ENCODE results near the gene CSRNP2. TPM values are rescaled to one million over a fixed set of nuclear protein-coding genes. Genes with fewer than 3 reads are reported as not detected.

CSRNP2 gene
- total RNA-seq, 4 donors from 2014 or later, result 22.6 to 36.2 (median 31.1) TPM

DNA sequence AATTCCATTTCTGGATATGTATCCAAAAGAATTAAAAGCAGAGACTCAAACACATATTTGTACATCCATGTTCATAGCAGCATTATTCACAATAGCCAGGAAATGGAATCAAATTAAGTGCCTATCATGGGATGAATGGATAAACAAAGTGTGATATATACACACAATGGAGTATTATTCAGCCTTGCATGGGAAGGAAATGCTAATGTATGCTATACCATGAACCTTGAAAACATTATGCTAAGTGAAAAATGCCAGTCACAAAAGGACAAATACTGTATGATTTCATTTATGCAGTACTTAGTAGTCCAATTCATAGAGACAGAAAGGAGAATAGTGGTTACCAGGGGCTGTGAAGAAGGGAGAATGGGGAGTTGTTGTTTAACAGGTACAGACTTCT is 32.1 kb upstream of the CSRNP2 start:
- TF ChIP-seq EP300 (IDR thresholded peaks at IDR 0.05) (no peak), POLR2A (IDR thresholded peaks at IDR 0.05) (no peak)
- TF ChIP-seq, protein P1, sequence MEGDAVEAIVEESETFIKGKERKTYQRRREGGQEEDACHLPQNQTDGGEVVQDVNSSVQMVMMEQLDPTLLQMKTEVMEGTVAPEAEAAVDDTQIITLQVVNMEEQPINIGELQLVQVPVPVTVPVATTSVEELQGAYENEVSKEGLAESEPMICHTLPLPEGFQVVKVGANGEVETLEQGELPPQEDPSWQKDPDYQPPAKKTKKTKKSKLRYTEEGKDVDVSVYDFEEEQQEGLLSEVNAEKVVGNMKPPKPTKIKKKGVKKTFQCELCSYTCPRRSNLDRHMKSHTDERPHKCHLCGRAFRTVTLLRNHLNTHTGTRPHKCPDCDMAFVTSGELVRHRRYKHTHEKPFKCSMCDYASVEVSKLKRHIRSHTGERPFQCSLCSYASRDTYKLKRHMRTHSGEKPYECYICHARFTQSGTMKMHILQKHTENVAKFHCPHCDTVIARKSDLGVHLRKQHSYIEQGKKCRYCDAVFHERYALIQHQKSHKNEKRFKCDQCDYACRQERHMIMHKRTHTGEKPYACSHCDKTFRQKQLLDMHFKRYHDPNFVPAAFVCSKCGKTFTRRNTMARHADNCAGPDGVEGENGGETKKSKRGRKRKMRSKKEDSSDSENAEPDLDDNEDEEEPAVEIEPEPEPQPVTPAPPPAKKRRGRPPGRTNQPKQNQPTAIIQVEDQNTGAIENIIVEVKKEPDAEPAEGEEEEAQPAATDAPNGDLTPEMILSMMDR (IDR thresholded peaks at IDR 0.05), result no peak
- Histone ChIP-seq H3K9me3 (no peaks in the 10 kb centered on the region), H3K27ac (no peak overlapping the region), H3K27me3 (no peaks in the 10 kb centered on the region), H3K4me1 (peaks cover 0 to 9% (median 0%) of the 10 kb centered on the region in 4 donors), H3K4me3 (no peak overlapping the region), H3K36me3 (peaks cover 0 to 71% (median 0%) of the 10 kb centered on the region in 3 donors)
- DNase-seq (ENCODE audit: low spot score in 2 of 2), result no peak

DNA sequence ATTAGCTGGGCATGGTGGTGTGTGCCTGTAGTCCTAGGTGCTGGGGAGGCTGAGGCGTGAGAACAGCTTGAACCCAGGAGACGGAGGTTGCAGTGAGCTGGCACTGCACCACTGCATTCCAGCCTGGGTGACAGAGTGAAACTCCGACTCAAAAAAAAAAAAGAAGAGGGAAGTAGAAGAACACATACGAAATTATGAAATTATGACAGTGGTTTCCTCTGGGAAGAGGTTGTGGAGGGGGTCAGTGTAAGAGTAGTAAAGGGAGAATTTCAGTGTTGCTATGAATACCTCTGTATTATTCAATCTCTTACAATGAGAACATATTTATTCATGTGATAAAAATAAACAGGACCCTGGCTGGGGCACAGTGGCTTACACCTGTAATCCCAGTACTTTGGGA is 24.7 kb upstream of the CSRNP2 start:
- WGBS, 2 donors, result 84 to 86% methylated on average over 4 of the region's 4 CpGs
- Histone ChIP-seq H3K4me3 (no peak overlapping the region), H3K27ac (no peak overlapping the region), H3K27me3 (no peaks in the 10 kb centered on the region), H3K4me1 (no peaks in the 10 kb centered on the region), H3K9me3 (no peaks in the 10 kb centered on the region), H3K36me3 (peaks cover 0 to 90% (median 3%) of the 10 kb centered on the region in 3 donors)
- DNase-seq (ENCODE audit: low spot score in 2 of 2), result no peak
- TF ChIP-seq, protein P1 (IDR thresholded peaks at IDR 0.05), result no peak
- no peak for TF ChIP-seq EP300 (IDR thresholded peaks at IDR 0.05)
- no peak for TF ChIP-seq POLR2A (IDR thresholded peaks at IDR 0.05)

DNA sequence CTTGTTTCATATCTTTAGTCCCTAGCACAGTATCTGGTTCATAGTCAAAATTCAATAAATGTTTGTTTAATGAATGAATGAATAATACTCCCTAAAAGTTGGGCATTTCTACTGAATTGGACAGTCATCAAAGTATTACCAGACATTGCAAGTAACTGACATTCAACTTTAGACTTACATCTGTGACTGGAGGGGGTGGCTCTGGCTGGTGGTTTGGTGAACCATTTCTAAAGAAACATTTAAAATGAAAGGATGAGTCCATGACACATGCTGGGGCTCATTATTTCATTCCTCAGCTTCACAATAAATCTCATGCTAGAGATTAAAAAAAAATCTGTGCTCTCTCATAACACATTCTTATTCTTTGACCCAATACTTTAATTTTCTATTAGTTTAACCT is 20.6 kb upstream of the CSRNP2 start:
- Histone ChIP-seq H3K4me3 (no peak overlapping the region), H3K27me3 (no peaks in the 10 kb centered on the region), H3K27ac (no peak overlapping the region), H3K36me3 (peaks cover 0 to 93% (median 4%) of the 10 kb centered on the region in 3 donors), H3K4me1 (no peaks in the 10 kb centered on the region), H3K9me3 (no peaks in the 10 kb centered on the region)
- DNase-seq (ENCODE audit: low spot score in 2 of 2), result no peak
- TF ChIP-seq POLR2A (IDR thresholded peaks at IDR 0.05) (no peak), EP300 (IDR thresholded peaks at IDR 0.05) (no peak)
- TF ChIP-seq, protein P1 (IDR thresholded peaks at IDR 0.05), result no peak

DNA sequence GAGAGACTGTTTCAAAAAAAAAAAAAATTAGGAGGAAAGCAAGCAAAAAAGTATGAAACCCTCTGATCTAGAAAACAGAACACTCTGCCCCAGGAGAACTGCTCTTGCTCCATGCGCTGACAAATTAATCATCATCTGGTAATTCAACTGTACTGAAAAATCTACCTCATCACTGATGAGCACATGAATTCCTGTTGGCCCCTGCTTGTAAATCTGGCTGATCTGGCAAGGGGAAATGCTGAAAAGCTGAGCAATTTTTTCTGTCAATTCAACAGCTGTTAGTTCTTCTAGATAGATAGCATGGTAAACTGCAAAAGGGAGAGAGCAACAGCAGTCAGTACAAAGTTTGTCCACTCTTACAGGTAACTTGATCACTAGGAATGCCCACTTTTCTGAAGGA is 15.2 kb upstream of the CSRNP2 start:
- H3K9me3 ChIP-seq, result no peaks in the 10 kb centered on the region
- TF ChIP-seq, protein P1 (IDR thresholded peaks at IDR 0.05), result no peak
- peak in 1 of 2 donors; percentile 18 for TF ChIP-seq EP300 (IDR thresholded peaks at IDR 0.05)
- no peak for TF ChIP-seq POLR2A (IDR thresholded peaks at IDR 0.05)
- 96 to 100% methylated on average over 1 of the region's 1 CpG for WGBS, 2 donors

DNA sequence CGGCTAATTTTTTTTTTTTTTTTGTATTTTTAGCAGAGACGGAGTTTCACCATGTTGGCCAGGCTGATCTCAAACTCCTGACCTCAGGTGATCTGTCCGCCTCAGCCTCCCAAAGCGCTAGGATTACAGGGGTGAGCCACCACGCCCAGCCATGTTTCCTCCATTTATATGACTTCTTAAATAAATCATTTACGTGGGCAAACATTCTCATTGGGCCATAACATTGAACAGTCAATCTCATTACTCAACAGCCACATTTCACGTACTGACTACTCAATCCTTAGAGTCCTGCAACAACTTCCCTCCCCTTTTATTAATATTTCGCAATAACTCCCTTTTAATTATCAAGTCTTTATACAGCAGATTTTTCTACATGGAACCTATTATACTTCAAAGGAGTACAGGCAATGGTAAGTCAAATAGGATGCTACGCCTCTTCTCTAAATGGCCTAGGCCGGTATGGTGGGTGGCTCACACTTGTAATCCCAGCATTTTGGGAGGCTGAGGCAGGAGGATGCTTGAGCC is 7.4 kb upstream of the CSRNP2 start:
- Histone ChIP-seq H3K4me3 (no peak overlapping the region), H3K27ac (no peak overlapping the region), H3K9me3 (no peaks in the 10 kb centered on the region), H3K4me1 (no peaks in the 10 kb centered on the region), H3K27me3 (no peaks in the 10 kb centered on the region), H3K36me3 (peaks cover 0 to 62% (median 4%) of the 10 kb centered on the region in 3 donors)
- TF ChIP-seq, protein P1 (IDR thresholded peaks at IDR 0.05), result no peak
- TF ChIP-seq EP300 (IDR thresholded peaks at IDR 0.05), result no peak
- TF ChIP-seq POLR2A (IDR thresholded peaks at IDR 0.05), result no peak
- DNase-seq (ENCODE audit: low spot score in 2 of 2), result no peak
- 94 to 95% methylated on average over 10 of the region's 10 CpGs for WGBS, 2 donors

More for the DNA sequence above, 15.2 kb upstream of the CSRNP2 start:
- H3K4me3 ChIP-seq, result no peak overlapping the region
- DNase-seq (ENCODE audit: low spot score in 2 of 2), result no peak
- H3K36me3 ChIP-seq, result peaks cover 0 to 99% (median 8%) of the 10 kb centered on the region in 3 donors
- H3K27ac ChIP-seq, result no peak overlapping the region
- H3K4me1 ChIP-seq, result no peaks in the 10 kb centered on the region
- H3K27me3 ChIP-seq, result no peaks in the 10 kb centered on the region

All from tibial nerve (tissue), 4 donors.